Thoracic aorta (tissue), 2 donors: ENCODE measurements around the gene OSBPL3. TPM values are rescaled to one million over a fixed set of nuclear protein-coding genes. Genes with fewer than 3 reads are reported as not detected.

Experiments
- ATAC-seq: fragments of 150-250 bp; one replicate; pipeline ENCODE4 v1.8.0; 2017; ENCODE audit warnings: low read depth; ENCODE audit not compliant: insufficient number of reproducible peaks, low FRiP score
- DNase-seq: peaks from one replicate; pipeline ENCODE4 v3.0.0-alpha.2; 2020; ENCODE audit warnings: low spot score
- H3K27ac ChIP-seq, 2 donors: fragments of 200-600 bp; sonication (generic); 1 replicate in 1 of 2; 2 replicates in 1 of 2; pipeline ENCODE4 v1.5.1; 2016; ENCODE audit warnings: mild to moderate bottlenecking in 2 of 2, moderate library complexity in 2 of 2
- H3K27me3 ChIP-seq: fragments of 200-600 bp; sonication (generic); replicated peaks from 2 replicates; pipeline ENCODE4 v1.6.0; 2016; ENCODE audit warnings: mild to moderate bottlenecking; ENCODE audit not compliant: insufficient read depth
- H3K36me3 ChIP-seq: fragments of 200-600 bp; sonication (generic); one replicate; pipeline ENCODE4 v1.5.1; 2016
- H3K4me1 ChIP-seq, 2 donors: fragments of 200-600 bp; sonication (generic); 1 replicate in 1 of 2; 2 replicates in 1 of 2; pipeline versions ENCODE4 v1.5.1 to v1.6.0; 2016; ENCODE audit warnings: low read depth in 2 of 2, mild to moderate bottlenecking in 1 of 2; ENCODE audit not compliant: control insufficient read depth in 1 of 2
- H3K4me3 ChIP-seq: fragments of 200-600 bp; sonication (generic); 2 replicates; pipeline ENCODE4 v1.5.1; 2016; ENCODE audit warnings: mild to moderate bottlenecking
- H3K9me3 ChIP-seq: fragments of 200-600 bp; sonication (generic); 2 replicates; pipeline ENCODE4 v1.5.1; 2016
- total RNA-seq, 2 donors: library from RNA; depleted of rRNA; stranded (reverse); fragments of >200 nt; gene quantifications; one replicate each; pipeline versions ENCODE4 v1.1.0 to v1.2.3, GENCODE V29; 2016
- TF ChIP-seq, protein P1 (sequence below): fragments of 200-600 bp; sonication (generic); IDR thresholded peaks from one replicate; pipeline ENCODE4 v1.5.1; 2019; ENCODE audit warnings: antibody characterized with exemption

OSBPL3 gene
- total RNA-seq, 2 donors from 2014 or later: 5.5 to 7.9 TPM

DNA sequence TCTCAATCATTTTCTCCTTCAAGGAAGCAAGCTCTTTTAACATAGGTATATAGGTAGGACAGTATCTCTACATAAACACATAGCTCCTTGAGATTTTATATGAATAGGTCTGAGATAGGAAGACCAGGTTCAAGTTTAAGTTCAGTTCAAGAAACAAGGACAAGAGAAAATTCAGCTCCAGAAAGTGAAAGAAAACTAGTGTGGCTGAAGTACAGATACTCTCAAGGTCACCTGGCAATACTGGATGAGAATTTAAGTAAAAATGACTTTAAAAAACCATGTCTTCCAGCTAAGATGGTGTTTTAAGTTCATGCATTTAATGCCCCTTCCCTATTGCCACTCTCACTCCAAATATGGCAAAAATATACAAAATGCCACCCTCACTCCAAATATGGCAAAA is 91.3 kb downstream of the OSBPL3 start:
- Histone ChIP-seq H3K27me3 (no peaks in the 10 kb centered on the region), H3K27ac (no peak overlapping the region), H3K36me3 (no peaks in the 10 kb centered on the region), H3K4me1 (no peaks in the 10 kb centered on the region), H3K4me3 (no peak overlapping the region), H3K9me3 (no peaks in the 10 kb centered on the region)
- TF ChIP-seq, protein P1, sequence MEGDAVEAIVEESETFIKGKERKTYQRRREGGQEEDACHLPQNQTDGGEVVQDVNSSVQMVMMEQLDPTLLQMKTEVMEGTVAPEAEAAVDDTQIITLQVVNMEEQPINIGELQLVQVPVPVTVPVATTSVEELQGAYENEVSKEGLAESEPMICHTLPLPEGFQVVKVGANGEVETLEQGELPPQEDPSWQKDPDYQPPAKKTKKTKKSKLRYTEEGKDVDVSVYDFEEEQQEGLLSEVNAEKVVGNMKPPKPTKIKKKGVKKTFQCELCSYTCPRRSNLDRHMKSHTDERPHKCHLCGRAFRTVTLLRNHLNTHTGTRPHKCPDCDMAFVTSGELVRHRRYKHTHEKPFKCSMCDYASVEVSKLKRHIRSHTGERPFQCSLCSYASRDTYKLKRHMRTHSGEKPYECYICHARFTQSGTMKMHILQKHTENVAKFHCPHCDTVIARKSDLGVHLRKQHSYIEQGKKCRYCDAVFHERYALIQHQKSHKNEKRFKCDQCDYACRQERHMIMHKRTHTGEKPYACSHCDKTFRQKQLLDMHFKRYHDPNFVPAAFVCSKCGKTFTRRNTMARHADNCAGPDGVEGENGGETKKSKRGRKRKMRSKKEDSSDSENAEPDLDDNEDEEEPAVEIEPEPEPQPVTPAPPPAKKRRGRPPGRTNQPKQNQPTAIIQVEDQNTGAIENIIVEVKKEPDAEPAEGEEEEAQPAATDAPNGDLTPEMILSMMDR: no peak
- DNase-seq (no peak), ATAC-seq (no peak)

DNA sequence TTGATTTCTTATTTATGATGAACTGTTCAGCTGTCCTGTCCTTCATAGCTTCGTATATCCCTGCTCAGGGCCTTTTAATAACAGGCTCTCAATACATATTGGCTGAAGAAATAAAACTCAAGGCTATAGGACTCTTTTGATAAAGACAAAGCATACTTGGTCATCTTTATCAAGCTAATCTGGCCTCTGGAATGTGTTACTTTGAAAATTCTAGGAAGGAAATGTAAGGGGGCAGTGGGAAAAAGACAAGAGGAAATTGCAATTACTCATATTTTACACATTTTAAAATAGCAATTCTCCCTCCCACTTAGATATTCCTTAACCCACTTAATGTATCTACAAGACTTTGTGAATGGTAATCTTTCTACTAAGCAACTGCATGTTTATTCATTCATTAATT is 94.3 kb downstream of the OSBPL3 start:
- Histone ChIP-seq H3K4me3 (no peak overlapping the region), H3K36me3 (no peaks in the 10 kb centered on the region), H3K4me1 (peaks cover 6 to 10% of the 10 kb centered on the region in 2 donors), H3K27ac (no peak overlapping the region), H3K9me3 (no peaks in the 10 kb centered on the region), H3K27me3 (no peaks in the 10 kb centered on the region)
- TF ChIP-seq, protein P1: no peak
- ATAC-seq: no peak
- no peak for DNase-seq

DNA sequence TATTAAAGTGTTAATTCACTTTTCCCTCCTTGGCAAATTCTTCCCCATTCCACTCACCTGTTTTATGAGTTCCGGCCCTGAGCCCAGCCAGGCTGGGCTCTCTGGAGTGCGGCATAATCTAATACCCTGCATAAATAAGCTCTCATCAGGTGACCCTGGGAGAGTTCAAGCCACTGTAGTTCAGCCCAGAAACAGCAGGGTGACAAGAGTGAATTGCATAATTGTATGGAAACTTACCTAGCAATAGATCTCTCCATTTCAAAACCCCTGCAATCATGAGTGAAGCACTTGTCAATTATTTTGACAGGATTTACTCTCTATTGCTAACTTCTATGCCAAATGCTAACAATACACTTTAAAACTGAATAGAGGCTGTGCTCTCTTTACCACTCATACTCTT is 94.7 kb downstream of the OSBPL3 start:
- ATAC-seq (no peak), DNase-seq (no peak)
- H3K4me1 ChIP-seq: peaks cover 6 to 10% of the 10 kb centered on the region in 2 donors
- no peaks in the 10 kb centered on the region for H3K27me3 ChIP-seq
- no peak overlapping the region for H3K4me3 ChIP-seq
- no peak overlapping the region for H3K27ac ChIP-seq
- no peaks in the 10 kb centered on the region for H3K36me3 ChIP-seq
- TF ChIP-seq, protein P1: no peak
- no peaks in the 10 kb centered on the region for H3K9me3 ChIP-seq

DNA sequence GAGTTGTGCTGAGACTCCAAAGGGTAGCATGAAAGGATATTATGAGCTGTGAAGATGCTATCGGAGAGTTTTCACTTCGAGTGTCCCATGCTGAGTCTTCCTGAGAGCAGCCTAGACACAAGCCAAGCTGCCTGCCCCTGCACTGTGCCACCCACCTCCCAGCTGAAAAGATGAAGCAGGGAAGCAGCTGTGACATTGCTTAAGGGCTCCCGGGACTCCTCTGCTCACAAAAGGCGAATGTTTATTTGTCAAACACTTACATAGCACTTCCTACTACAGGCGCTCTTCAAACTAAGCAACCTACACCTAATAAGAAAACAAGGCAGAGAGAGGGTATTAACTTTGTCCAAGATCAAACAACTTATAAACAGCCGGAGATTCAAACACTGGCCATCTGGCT is 95.6 kb downstream of the OSBPL3 start:
- Histone ChIP-seq H3K9me3 (no peaks in the 10 kb centered on the region), H3K4me3 (no peak overlapping the region), H3K27ac (no peak overlapping the region), H3K27me3 (no peaks in the 10 kb centered on the region), H3K36me3 (no peaks in the 10 kb centered on the region), H3K4me1 (peaks cover 6 to 10% of the 10 kb centered on the region in 2 donors)
- DNase-seq: no peak
- ATAC-seq: no peak
- TF ChIP-seq, protein P1: no peak

DNA sequence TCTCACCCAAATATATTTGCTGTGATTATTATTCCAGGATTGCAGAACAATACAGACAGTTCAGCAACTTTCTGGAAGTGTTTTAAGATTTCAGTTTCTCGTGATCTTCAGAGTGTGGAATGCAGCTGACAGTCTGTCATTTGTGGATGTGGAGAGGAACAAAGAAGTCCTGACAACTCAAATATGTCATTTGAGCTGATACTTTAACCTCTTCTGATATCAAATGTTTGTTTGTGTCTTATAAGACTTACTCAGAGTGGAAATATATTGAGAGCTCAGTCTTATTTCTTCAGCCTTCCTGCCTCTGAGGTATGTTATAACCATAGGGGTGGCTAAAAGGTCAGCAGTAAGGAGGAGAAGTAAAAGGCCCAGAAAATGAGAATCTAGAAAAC is 96.4 kb downstream of the OSBPL3 start:
- ATAC-seq (no peak), DNase-seq (no peak)
- Histone ChIP-seq H3K4me3 (no peak overlapping the region), H3K36me3 (no peaks in the 10 kb centered on the region), H3K9me3 (no peaks in the 10 kb centered on the region), H3K27ac (no peak overlapping the region), H3K27me3 (no peaks in the 10 kb centered on the region), H3K4me1 (peaks cover 6 to 10% of the 10 kb centered on the region in 2 donors)
- TF ChIP-seq, protein P1: no peak
